GM12878 (cell line): ENCODE data around the gene PIGM. TPM values are rescaled to one million over a fixed set of nuclear protein-coding genes. Genes with fewer than 3 reads are reported as not detected.

Experiments
- ATAC-seq: fragments of 200-7000 bp; cut with Tn5 transposase; 3 replicates; pipeline ENCODE4 v1.9.1; 2020; ENCODE audit warnings: mild to moderate bottlenecking, moderate library complexity
- BruUV-seq: library from RNA; stranded (reverse); fragments of 400-500 nt; replicated peaks from 2 replicates; lab custom pipeline; 2021; lab: Mats Ljungman, UMichigan
- CTCF ChIA-PET: fragments of 300-600 bp; sonication (Branson Sonifier 250); formaldehyde crosslinking; extraction: SDS; loops from one replicate; lab custom pipeline; 2021; ENCODE audit warnings: inconsistent platforms; lab: Yijun Ruan, JAX
- POLR2A ChIA-PET: fragments of 350-600 bp; formaldehyde crosslinking; extraction: SDS; loops from one replicate; lab custom pipeline; 2021; ENCODE audit warnings: inconsistent platforms; lab: Charles Lee
- RAD21 ChIA-PET: fragments of 300-600 bp; sonication (Branson Sonifier 250); formaldehyde crosslinking; loops from one replicate; lab custom pipeline; 2023; ENCODE audit warnings: antibody characterized with exemption; ENCODE audit not compliant: unreplicated experiment; lab: Charles Lee
- SMC1A ChIA-PET: fragments of 300-600 bp; sonication (Branson Sonifier 250); formaldehyde crosslinking; loops from one replicate; lab custom pipeline; 2023; ENCODE audit not compliant: unreplicated experiment, uncharacterized antibody; lab: Charles Lee
- DNase-seq: peaks from one replicate; pipeline ENCODE4 v3.0.0-alpha.2; 2011; ENCODE audit warnings: low read depth, low spot score
- FAIRE-seq: peaks from 3 replicates; lab custom pipeline; 2011; peaks lifted over from hg19 to GRCh38; lab: Jason Lieb, UNC
- H2AFZ ChIP-seq: 2 replicates; pipeline ENCODE4 v1.6.0; 2011; ENCODE audit warnings: low read depth, low read length, control low read depth; ENCODE audit not compliant: control insufficient read depth
- H3K27ac ChIP-seq: 2 replicates; pipeline ENCODE4 v1.5.1; 2011; ENCODE audit warnings: control low read depth; ENCODE audit not compliant: control insufficient read depth, insufficient read depth
- H3K27me3 ChIP-seq, 2 experiments: replicated peaks in 1 of 2; 2 replicates each; pipeline versions ENCODE4 v1.6.0 to v1.6.1; 2011; ENCODE audit warnings: low read length in 1 of 2; ENCODE audit not compliant: control insufficient read depth in 2 of 2, insufficient read depth in 2 of 2
- H3K36me3 ChIP-seq, 2 experiments: 2 replicates each; pipeline ENCODE4 v1.5.1; 2011; ENCODE audit warnings: low read length in 1 of 2; ENCODE audit not compliant: control insufficient read depth in 2 of 2, insufficient read depth in 2 of 2
- H3K4me1 ChIP-seq: 2 replicates; pipeline ENCODE4 v1.6.1; 2011; ENCODE audit warnings: mild to moderate bottlenecking, low read length, moderate library complexity, mixed read lengths; ENCODE audit not compliant: control insufficient read depth, insufficient read depth
- H3K4me2 ChIP-seq: 2 replicates; pipeline ENCODE4 v1.6.0; 2011; ENCODE audit warnings: control low read depth; ENCODE audit not compliant: control insufficient read depth, insufficient read depth
- H3K4me3 ChIP-seq: fragments of 200-600 bp; sonication (generic); 2 replicates; pipeline ENCODE4 v1.5.1; 2016
- H3K79me2 ChIP-seq: 2 replicates; pipeline ENCODE4 v1.6.0; 2011; ENCODE audit warnings: low read length; ENCODE audit not compliant: control insufficient read depth, insufficient read depth
- H3K9ac ChIP-seq: 2 replicates; pipeline ENCODE4 v1.8.0; 2011; ENCODE audit warnings: low read length, control low read depth, mixed read lengths; ENCODE audit not compliant: control insufficient read depth, insufficient read depth
- H3K9me3 ChIP-seq: replicated peaks from 3 replicates; pipeline ENCODE4 v1.5.1; 2011; ENCODE audit warnings: mild to moderate bottlenecking, low read length; ENCODE audit not compliant: control insufficient read depth, insufficient read depth
- H4K20me1 ChIP-seq: 2 replicates; pipeline ENCODE4 v1.6.0; 2011; ENCODE audit not compliant: control insufficient read depth, insufficient read depth
- E2F4 ChIP-seq: IDR thresholded peaks from 2 replicates; pipeline ENCODE4 v1.6.1; 2012; ENCODE audit warnings: low read depth, low read length, improper control_type of control experiment
- EED ChIP-seq: sonication (generic); IDR thresholded peaks from 2 replicates; pipeline ENCODE4 v1.6.1; 2016; ENCODE audit warnings: antibody characterized with exemption, low read depth
- PAX8 ChIP-seq: fragments of 450-650 bp; IDR thresholded peaks from 2 replicates; pipeline ENCODE4 v1.6.1; 2017; ENCODE audit warnings: mild to moderate bottlenecking, moderate library complexity
- TCF12 ChIP-seq: IDR thresholded peaks from 2 replicates; pipeline ENCODE4 v1.6.1; 2011; ENCODE audit warnings: low read depth, mild to moderate bottlenecking, low read length
- TCF3 ChIP-seq: IDR thresholded peaks from 2 replicates; pipeline ENCODE4 v1.6.1; 2012; ENCODE audit warnings: low read depth, mild to moderate bottlenecking, low read length, borderline replicate concordance; ENCODE audit not compliant: insufficient read depth
- ZBED1 ChIP-seq: IDR thresholded peaks from 2 replicates; pipeline ENCODE4 v1.6.1; 2016; ENCODE audit warnings: borderline replicate concordance
- WGBS: methylation state at CpG from one replicate; pipeline ENCODE4 v1.1.6; 2016; ENCODE audit warnings: low lambda C conversion rate; ENCODE audit not compliant: insufficient replicate concordance, insufficient coverage; ENCODE audit errors: missing lambda C conversion rate; 5-methylcytosine and 5-hydroxymethylcytosine counted together
- in situ Hi-C: fragments of 300-500 bp; cut with MboI; formaldehyde crosslinking; loops from 9 replicates; pipeline ENCODE4 v1.14.3; 2018; ENCODE audit warnings: mixed read lengths
- intact Hi-C: fragments of 100-400 bp; cut with micrococcal nuclease; formaldehyde crosslinking; loops from one replicate; pipeline ENCODE4 v1.14.2; 2022; ENCODE audit not compliant: unreplicated experiment
- polyA plus RNA-seq, 11 experiments: library from polyadenylated mRNA; depleted of rRNA in 4 of 11; unstranded in 6 of 11; stranded (reverse) in 5 of 11; fragments of >200 nt; fragmentation: Nextera tagmentation in 4 of 11; fragmentation: Illumina TruSeq in 1 of 11; extraction: Ambion mirVana in 4 of 11; extraction: Trizol in 1 of 11; gene quantifications; 1 replicate in 1 of 11; 2 replicates in 10 of 11; pipeline versions ENCODE4 v1.2.1 to v1.2.3, GENCODE V29; 2011 to 2016; ENCODE audit warnings: inconsistent platforms in 2 of 11, missing spikeins in 2 of 11, low read depth in 1 of 11
- total RNA-seq, 4 experiments: library from RNA; depleted of rRNA in 3 of 4; stranded (reverse); fragments of >200 nt in 3 of 4; fragmentation: Illumina TruSeq in 1 of 4; extraction: Trizol in 1 of 4; gene quantifications; 2 replicates each; pipeline versions ENCODE4 v1.2.1 to v1.2.3, GENCODE V29; 2013 to 2021
- TF ChIP-seq, protein P1 (sequence below): fragments of 450-650 bp; IDR thresholded peaks from 2 replicates; pipeline ENCODE4 v1.6.1; 2018; ENCODE audit warnings: borderline replicate concordance, mild to moderate bottlenecking; ENCODE audit not compliant: partially characterized antibody

PIGM gene
- total and polyA plus RNA-seq, 10 of the 15 experiments (the other 5 are each of a cell fraction or from before 2014, with no cell fraction given), result 2.6 to 6.1 (median 4.6) TPM

DNA sequence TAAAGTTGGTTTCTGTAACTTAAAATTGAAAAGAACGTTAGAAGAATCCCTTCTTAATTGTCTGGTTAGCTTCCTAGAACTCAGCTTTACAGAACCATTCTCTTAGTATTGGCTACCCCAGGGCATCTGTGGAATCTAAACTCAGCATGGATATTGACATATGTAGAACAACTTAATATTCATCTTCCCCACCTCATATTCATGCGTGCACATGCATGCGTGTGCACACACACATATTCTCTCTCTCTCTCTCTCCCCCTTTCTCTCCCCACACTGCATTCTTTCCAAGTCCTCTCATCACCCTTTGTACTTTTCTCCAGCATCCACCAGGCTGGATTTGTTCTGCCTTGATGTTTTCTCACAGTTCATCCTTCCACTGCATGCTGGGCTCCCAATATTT is 13.4 kb downstream of the PIGM start:
- no TSS peak for BruUV-seq

More for the DNA sequence above, 13.4 kb downstream of the PIGM start:
- Histone ChIP-seq H3K27me3 (no peaks in the 10 kb centered on the region; a peak in 2 of 4 replicates), H3K4me2 (no peak overlapping the region), H4K20me1 (no peaks in the 10 kb centered on the region), H3K9me3 (no peaks in the 10 kb centered on the region), H3K27ac (no peak overlapping the region), H3K4me1 (no peaks in the 10 kb centered on the region), H3K36me3 (no peaks in the 10 kb centered on the region), H2AFZ (no peak overlapping the region), H3K4me3 (no peak overlapping the region), H3K9ac (no peak overlapping the region), H3K79me2 (no peaks in the 10 kb centered on the region)
- in situ Hi-C loops, result no loop called here
- no peak for TF ChIP-seq PAX8
- no peak for TF ChIP-seq EED
- no peak for TF ChIP-seq ZBED1
- TF ChIP-seq TCF12, result no peak
- TF ChIP-seq, protein P1, sequence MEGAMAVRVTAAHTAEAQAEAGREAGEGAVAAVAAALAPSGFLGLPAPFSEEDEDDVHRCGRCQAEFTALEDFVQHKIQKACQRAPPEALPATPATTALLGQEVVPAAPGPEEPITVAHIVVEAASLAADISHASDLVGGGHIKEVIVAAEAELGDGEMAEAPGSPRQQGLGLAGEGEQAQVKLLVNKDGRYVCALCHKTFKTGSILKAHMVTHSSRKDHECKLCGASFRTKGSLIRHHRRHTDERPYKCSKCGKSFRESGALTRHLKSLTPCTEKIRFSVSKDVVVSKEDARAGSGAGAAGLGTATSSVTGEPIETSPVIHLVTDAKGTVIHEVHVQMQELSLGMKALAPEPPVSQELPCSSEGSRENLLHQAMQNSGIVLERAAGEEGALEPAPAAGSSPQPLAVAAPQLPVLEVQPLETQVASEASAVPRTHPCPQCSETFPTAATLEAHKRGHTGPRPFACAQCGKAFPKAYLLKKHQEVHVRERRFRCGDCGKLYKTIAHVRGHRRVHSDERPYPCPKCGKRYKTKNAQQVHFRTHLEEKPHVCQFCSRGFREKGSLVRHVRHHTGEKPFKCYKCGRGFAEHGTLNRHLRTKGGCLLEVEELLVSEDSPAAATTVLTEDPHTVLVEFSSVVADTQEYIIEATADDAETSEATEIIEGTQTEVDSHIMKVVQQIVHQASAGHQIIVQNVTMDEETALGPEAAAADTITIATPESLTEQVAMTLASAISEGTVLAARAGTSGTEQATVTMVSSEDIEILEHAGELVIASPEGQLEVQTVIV, result no peak
- TF ChIP-seq E2F4, result no peak
- no peak for TF ChIP-seq TCF3
- ATAC-seq (no peak), FAIRE-seq (no peak), DNase-seq (no peak)
- CTCF ChIA-PET, result interaction anchor here (0.7 to 5.0 kb wide), 4 partner anchors 13 to 28 kb away, joined by 3 to 52 read pairs (median 8); no protein-coding TSS in a partner anchor
- 74% methylated on average over 3 of the region's 3 CpGs for WGBS
- RAD21 ChIA-PET, result interaction anchor here (0.6 to 1.2 kb wide), 2 partner anchors 13 to 810 kb away, joined by 3 read pairs; no protein-coding TSS in a partner anchor
- intact Hi-C loops, result no loop called here
- SMC1A ChIA-PET, result interaction anchor here (1.7 kb wide), 1 partner anchor 12 kb away, joined by 3 read pairs; no protein-coding TSS in a partner anchor
- POLR2A ChIA-PET, result interaction anchor here (0.7 kb wide), 1 partner anchor 12 kb away, joined by 3 read pairs; no protein-coding TSS in a partner anchor
